EH (cell line): ENCODE measurements around the gene KLHDC7A.
"Not testable (repeated sequence)": the region's sequence is repeated elsewhere in the genome, so short reads cannot be mapped to it uniquely, and the experiment has no call there.

Source experiments
- DNase-seq: peaks from one replicate; pipeline ENCODE4 v3.0.0-alpha.2; 2015; ENCODE audit warnings: low read depth

KLHDC7A gene

GRCh38 chr1:18480315-18481189 lies at the start of gene KLHDC7A:
Gene KLHDC7A (plus strand): TSS chr1:18480930. CDS start chr1:18480982, 52 bp downstream.
- no peak for DNase-seq

- DNase-seq, result no peak
Observed at GRCh38 chr1:18434041-18434440, 46.7 kb upstream of the KLHDC7A start.

GRCh38 chr1:18440385-18441226 lies 40.1 kb upstream of the KLHDC7A start:
- DNase-seq, result no peak

GRCh38 chr1:18443587-18444520 lies 36.9 kb upstream of the KLHDC7A start:
- no peak for DNase-seq

- no peak for DNase-seq
Observed at GRCh38 chr1:18444563-18444962, 36.2 kb upstream of the KLHDC7A start.

- DNase-seq, result no peak
Observed at GRCh38 chr1:18446751-18447150, 34.0 kb upstream of the KLHDC7A start.

- DNase-seq, result no peak
Observed at GRCh38 chr1:18447509-18448220, 33.1 kb upstream of the KLHDC7A start.

GRCh38 chr1:18448889-18449288 lies 31.8 kb upstream of the KLHDC7A start:
- no peak for DNase-seq

GRCh38 chr1:18452550-18452949 lies 28.2 kb upstream of the KLHDC7A start:
- no peak for DNase-seq

GRCh38 chr1:18458133-18459092 lies 22.3 kb upstream of the KLHDC7A start:
- DNase-seq, result no peak

GRCh38 chr1:18461656-18462055 lies 19.1 kb upstream of the KLHDC7A start:
- no peak for DNase-seq

- DNase-seq, result not testable (repeated sequence)
Observed at GRCh38 chr1:18462517-18462916, 18.2 kb upstream of the KLHDC7A start.

GRCh38 chr1:18463063-18463462 lies 17.7 kb upstream of the KLHDC7A start:
- DNase-seq, result no peak

GRCh38 chr1:18463984-18464664 lies 16.6 kb upstream of the KLHDC7A start:
- no peak for DNase-seq

- no peak for DNase-seq
Observed at GRCh38 chr1:18464665-18465050, 16.1 kb upstream of the KLHDC7A start.

- DNase-seq, result no peak
Observed at GRCh38 chr1:18466676-18467075, 14.1 kb upstream of the KLHDC7A start.

GRCh38 chr1:18468570-18468969 lies 12.2 kb upstream of the KLHDC7A start:
- DNase-seq, result no peak

- no peak for DNase-seq
Observed at GRCh38 chr1:18469514-18469913, 11.2 kb upstream of the KLHDC7A start.

- no peak for DNase-seq
Observed at GRCh38 chr1:18470671-18471355, 9.9 kb upstream of the KLHDC7A start.
